ENCODE measurements around the gene NDUFA13.

The NDUFA13 gene

DNA sequence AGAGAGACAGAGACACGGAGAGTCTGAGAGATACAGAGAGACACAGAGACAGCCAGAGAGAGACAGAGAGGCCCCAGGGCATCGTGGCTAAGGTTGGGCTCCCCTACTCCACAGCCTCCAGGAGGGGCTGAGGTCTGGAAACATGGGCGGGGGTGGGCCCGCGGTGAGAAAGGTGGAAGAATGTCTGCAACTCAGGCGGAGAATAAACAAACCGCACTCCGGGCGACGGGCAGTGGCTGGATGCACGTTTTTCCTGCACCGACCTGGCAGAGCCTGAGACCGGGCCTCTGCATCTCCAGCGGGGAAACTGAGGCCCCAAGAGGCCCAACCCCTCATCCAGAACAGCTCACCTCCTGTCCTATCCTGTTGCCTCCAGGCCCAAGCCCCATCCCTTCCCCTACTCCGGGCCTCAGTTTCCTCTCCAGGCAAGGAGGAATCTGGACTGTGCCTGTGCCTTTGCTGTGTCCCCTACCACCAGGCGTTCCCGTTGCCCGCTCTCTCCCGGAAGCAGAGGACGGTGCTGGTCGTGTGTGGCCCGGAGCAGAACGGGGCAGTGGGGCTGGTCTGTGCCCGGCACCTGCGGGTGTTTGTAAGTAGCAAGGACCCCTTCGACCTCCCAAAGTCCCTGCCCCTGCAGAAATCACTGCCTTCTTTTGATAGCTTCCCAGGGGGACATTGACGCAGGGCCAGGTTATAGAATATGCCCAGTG lies 18.7 kb downstream of the NDUFA13 start:
- no peak for DNase-seq

DNA sequence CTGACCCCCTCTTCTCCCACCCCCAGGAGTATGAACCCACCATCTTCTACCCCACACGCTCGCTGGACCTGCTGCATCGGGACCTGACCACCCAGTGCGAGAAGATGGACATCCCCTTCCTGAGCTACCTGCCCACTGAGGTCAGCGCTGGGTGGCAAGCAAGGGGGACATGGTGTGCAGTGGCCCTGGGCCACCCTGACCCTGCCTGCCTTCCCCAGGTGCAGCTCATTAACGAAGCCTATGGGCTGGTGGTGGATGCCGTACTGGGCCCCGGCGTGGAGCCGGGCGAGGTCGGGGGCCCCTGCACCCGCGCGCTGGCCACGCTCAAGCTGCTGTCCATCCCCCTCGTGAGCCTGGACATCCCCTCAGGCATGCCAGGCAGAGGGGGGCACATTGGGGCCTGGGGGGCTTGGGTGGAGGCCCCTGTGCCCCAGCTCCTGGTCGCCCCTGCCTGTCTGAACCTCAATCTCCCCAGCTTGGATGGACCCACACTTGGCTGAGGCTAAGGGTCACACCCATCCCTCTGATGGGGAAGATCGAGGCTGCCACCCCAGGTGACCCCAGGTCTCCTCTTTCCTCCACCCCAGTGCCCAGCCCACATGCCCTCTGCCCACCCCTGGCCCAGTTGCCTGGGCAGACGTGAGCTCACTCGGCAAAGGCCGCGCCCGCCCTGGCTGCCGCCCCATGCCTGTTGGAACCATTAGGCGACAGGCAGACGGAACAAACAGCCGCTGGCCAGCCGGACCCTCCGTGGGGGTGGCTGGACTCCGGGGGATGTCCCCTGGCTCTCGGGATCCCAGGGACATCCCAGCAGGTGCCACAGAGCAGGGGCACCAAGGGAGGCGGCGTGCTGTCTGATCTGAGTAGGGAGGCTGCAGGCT lies 19.5 kb downstream of the NDUFA13 start:
- DNase-seq: no peak

DNA sequence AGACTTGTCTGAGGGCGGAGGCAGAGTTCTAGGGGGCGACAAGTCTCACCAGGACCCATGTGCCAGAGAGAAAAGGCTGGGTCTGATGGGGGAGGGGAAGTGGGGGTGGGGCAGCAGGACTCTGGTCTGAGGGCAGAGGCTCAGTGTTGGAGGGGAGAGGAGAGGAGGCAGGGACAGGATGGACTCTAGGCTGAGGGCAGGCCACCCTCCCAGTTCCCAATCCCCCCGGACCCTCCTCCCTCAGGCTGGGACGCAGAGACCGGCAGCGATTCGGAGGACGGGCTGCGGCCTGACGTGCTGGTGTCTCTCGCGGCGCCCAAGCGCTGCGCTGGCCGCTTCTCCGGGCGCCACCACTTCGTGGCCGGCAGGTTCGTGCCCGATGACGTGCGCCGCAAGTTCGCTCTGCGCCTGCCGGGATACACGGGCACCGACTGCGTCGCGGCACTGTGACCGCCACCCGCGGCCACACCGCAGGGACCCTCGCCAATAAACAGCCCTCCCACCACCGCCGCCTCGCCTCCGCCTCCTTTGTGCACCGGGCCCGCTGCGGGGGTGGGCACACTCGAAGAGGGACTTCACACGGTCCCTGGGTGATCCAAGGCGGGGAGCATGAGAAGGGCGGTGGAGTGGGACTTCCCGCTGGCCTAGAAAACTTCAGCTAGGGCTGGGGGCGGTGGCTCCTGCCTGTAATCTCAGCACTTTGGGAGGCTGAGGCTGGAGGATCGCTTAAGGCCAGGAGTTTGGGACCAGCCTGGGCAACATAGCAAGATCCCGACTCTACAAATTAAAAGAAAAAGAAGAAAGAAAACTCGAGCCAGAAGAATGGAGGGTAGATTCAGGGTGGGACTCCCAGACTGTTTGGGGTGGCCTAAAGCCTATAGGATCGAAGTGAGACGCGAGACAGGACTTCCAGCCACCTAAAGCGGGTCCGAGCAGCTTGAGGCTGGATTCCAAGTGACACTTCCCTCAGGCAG lies 21.3 kb downstream of the NDUFA13 start:
- peak; percentile 24 for DNase-seq

- peak; percentile 44 for DNase-seq
Measured at GRCh38 chr19:19538061-19538784, 22.2 kb downstream of the NDUFA13 start, which contains the start of gene CILP2. Gene CILP2 (plus strand): TSS chr19:19538265. CDS start chr19:19538350, 85 bp downstream.

GRCh38 chr19:19538785-19539166 lies 22.8 kb downstream of the NDUFA13 start:
- DNase-seq: no peak

DNA sequence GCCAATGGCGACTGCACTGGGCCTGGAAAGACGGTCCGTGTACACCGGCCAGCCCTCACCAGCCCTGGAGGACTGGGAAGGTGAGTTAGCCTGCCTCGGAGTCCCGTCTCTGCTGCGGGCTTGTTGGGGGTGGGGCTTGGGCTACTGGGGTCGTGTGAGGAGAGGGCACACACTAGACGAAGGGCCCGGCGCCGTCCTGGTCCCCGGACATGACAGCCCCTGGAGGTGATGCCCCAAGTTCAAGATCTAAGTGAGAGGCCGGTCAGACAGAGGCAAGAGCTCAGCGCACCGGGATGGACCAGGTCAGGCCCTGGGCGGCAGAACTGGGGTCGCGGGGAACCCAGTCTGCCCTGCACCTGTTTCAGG lies 23.7 kb downstream of the NDUFA13 start:
- DNase-seq: no peak

DNA sequence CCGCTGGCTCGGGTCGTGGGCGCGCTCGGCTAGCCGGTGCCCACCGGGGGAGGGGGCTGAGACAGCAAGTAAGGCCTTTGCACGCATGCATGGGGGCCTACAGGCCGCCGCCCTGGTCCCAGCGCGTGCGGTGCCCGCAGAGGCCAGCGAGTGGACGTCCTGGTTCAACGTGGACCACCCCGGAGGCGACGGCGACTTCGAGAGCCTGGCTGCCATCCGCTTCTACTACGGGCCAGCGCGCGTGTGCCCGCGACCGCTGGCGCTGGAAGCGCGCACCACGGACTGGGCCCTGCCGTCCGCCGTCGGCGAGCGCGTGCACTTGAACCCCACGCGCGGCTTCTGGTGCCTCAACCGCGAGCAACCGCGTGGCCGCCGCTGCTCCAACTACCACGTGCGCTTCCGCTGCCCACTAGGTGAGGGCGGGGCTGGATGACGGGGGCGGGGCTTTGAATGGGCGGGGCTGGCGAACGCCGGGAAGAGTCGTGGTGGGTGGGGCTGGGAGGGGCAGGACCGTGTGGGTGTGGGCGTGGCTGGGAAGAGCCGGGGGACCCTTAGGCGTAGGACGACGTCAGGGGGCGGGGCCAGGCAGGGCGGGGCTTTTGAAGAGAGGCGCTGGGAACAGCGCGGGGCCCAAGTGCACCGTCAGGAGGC lies 24.2 kb downstream of the NDUFA13 start:
- DNase-seq: peak; percentile 64

DNA sequence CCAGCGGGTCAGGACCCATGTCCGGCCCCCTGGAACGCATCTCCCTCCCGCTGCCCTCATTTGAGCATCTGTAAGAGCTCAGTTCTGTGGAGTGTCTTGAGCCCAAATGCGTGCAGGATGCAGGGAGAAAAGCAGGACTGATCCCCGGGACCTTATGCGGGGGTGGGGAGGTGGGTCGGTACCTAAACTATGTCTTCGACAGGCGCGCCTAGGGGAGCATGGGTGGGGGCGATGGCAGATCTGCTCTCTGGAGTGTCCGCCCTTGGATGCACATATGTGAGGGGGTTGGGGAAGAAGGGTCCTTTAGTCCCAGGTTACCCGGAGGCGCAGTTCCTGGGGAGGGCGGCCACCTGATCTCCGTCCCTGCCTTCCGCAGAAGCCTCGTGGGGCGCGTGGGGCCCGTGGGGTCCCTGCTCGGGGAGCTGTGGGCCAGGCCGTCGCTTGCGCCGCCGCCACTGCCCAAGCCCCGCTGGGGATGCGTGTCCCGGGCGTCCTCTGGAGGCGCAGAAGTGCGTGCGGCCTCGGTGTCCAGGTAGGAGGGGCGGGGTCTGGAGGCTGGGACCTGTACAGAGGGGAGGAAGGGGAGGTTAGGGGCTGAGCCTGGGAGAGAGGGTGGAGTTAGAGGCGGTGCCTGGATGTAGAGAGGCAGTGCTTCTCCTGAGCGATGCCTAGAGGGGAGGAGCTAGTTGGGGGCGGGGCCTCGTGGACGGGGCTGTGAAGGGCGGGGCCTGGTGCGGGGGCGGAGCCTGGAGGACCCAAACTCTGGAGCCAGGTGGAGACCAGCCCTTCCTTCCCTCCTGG lies 24.9 kb downstream of the NDUFA13 start:
- peak; percentile 76 for DNase-seq

DNA sequence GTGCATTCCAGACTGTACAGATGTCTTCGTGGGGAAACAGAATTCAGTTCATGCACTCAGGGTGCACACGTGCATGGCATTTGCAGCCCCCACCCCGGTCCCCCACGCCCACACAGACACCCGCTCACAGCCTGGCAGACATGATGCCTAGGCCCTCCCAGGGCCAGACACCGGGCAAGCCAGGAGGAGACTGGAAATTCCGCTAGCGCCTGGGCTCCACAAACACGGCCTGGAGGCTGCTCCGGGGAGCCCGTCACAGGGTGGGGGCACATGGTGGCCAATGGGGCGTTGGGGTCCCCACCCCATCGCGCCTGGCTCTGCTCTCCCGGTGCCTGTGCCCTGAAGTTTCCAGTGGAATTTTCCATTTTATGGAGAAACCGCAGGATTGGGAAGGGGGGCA lies 25.6 kb downstream of the NDUFA13 start:
- DNase-seq: no peak

DNA sequence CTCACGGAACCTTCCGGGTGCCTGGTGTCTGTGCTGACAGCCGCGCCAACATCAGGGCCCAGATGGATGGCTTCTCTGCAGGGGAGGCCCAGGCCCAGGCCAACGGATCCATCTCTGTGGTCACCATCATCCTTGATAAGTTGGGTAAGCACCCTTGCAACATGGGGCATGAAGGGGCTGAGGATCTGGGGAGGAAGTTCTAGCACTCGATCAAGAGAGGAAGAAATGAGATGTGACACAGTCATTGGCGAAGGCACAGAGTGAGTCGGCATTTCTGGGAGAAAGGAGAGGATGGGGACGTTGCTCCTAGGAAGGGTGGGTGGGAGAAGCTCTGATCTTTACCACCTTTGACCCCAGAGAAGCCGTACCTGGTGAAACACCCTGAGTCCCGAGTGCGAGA lies 26.5 kb downstream of the NDUFA13 start:
- DNase-seq: no peak

DNA sequence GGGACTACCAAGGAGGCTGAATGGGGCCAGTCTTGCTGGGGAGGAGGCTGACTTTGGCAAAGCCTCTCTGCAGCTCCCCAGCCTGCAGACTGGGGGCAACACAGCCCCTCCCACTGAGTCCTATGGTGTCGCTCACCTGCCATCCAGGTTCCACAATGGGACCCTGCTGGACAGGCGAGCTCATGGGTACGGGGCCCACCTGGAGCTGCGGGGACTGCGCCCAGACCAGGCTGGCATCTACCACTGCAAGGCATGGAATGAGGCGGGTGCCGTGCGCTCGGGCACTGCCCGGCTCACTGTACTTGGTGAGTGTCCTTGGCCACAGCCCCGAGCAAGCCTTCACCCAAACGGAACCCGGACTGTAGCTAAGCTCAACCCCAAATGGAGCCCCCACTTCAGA lies 27.1 kb downstream of the NDUFA13 start:
- DNase-seq: no peak

DNA sequence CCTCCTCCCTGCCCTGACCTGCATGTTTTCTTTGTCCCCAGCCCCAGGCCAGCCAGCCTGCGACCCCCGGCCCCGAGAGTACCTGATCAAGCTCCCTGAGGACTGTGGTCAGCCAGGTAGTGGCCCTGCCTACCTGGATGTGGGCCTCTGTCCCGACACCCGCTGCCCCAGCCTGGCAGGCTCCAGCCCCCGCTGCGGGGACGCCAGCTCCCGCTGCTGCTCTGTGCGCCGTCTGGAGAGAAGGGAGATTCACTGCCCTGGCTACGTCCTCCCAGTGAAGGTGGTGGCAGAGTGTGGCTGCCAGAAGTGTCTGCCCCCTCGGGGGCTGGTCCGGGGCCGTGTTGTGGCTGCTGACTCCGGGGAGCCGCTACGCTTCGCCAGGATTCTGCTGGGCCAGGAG lies 27.6 kb downstream of the NDUFA13 start:
- DNase-seq: no peak

DNA sequence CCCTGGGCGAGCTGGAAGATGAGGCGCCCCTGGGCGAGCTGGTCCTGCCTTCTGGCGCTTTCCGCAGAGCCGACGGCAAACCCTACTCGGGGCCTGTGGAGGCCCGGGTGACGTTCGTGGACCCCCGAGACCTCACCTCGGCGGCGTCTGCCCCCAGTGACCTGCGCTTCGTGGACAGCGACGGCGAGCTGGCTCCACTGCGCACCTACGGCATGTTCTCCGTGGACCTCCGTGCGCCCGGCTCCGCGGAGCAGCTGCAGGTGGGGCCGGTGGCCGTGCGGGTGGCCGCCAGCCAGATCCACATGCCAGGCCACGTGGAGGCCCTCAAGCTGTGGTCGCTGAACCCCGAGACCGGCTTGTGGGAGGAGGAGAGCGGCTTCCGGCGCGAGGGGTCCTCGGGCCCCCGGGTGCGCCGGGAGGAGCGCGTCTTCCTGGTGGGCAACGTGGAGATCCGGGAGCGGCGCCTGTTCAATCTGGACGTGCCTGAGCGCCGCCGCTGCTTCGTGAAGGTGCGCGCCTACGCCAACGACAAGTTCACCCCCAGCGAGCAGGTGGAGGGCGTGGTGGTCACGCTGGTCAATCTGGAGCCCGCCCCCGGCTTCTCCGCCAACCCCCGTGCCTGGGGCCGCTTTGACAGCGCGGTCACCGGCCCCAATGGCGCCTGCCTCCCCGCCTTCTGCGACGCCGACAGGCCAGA lies 28.4 kb downstream of the NDUFA13 start:
- no peak for DNase-seq

DNA sequence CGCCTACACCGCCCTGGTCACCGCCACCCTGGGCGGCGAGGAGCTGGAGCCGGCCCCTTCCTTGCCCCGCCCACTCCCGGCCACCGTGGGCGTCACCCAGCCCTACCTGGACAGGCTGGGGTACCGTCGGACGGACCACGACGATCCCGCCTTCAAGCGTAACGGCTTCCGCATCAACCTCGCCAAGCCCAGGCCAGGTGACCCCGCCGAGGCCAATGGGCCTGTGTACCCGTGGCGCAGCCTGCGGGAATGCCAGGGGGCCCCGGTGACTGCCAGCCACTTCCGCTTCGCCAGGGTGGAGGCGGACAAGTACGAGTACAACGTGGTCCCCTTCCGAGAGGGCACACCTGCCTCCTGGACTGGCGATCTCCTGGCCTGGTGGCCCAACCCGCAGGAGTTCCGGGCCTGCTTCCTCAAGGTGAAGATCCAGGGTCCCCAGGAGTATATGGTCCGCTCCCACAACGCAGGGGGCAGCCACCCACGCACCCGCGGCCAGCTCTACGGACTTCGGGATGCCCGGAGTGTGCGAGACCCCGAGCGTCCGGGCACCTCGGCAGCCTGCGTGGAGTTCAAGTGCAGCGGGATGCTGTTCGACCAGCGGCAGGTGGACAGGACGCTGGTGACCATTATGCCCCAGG lies 29.0 kb downstream of the NDUFA13 start:
- no peak for DNase-seq

GRCh38 chr19:19545707-19546106 lies 29.7 kb downstream of the NDUFA13 start:
- no peak for DNase-seq

- no peak for DNase-seq
Measured at GRCh38 chr19:19546751-19547162, 30.7 kb downstream of the NDUFA13 start.

- DNase-seq: no peak
Measured at GRCh38 chr19:19547674-19548336, 31.8 kb downstream of the NDUFA13 start.

DNA sequence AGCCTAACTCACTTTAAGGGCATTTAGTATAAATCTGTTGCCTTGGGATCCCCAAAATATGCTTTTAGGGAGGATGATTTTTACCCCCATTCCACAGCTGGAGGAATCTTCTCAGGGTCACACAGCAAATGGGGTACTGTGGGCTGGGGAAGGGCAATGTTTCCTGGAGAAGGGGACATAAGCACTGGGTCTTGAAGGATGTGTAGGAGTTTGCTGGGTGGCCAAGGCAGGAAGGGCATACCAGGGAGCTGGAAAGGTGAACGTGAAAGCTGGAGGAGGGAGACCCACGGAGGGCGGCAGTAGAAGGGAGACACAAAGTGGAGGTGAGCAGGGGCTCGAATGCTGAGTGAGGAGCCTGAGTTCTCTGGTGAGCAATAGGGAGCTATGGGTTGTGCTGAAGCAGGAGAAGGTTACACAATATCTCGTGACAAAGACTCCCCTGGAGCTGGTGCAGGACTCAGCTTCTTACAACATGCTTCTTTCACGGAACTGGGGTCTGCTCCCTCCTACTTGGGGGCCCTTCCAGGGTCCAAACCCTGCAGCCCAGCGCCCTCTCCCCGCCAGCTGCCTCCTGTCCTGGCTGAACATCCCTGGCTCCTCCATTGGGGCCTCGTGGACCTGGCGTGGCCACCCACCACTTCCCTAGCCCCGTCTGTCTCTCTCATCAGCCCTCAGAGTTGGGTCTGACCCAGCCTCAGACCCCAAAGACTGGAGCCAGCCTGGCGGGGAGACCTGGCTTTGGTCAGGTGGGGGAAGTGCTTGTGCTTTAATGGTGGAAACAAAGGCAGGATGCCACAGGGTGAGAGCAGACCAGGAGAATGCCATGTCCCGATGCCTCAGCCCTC lies 33.1 kb downstream of the NDUFA13 start:
- DNase-seq: no peak

Measured in activated naive CD4-positive, alpha-beta T cell treated with Interleukin-2 at 50 U/mL for 16 hours (primary cell).